ENCODE data around the gene ETV4. TPM values are rescaled to one million over a fixed set of nuclear protein-coding genes. Genes with fewer than 3 reads are reported as not detected.

The ETV4 gene
- total and polyA plus RNA-seq, 2 of the 13 experiments (the other 11 are each of a cell fraction or from before 2014, with no cell fraction given): 128 to 330 TPM

DNA sequence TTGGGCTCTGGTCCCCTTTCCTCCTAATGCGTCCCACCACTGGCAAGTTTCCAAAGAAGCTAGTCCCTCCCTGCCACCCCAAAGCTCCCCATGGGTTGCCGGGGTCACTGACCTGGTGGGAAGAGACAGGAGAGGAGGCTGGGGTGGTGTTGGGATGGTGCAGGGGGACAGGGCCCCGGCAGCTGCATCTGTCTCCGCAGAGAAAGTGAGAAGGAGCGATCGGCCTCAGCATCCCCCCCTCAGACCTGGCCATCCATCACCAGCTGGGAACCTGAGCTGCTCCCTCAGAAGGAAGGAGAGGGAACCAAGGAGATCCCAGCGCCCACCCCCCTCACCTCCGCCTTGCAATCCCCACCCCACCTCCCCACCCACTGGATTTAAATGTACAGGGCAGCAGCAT lies 3.3 kb downstream of the ETV4 start (continued):
- TF ChIP-seq, protein P1, sequence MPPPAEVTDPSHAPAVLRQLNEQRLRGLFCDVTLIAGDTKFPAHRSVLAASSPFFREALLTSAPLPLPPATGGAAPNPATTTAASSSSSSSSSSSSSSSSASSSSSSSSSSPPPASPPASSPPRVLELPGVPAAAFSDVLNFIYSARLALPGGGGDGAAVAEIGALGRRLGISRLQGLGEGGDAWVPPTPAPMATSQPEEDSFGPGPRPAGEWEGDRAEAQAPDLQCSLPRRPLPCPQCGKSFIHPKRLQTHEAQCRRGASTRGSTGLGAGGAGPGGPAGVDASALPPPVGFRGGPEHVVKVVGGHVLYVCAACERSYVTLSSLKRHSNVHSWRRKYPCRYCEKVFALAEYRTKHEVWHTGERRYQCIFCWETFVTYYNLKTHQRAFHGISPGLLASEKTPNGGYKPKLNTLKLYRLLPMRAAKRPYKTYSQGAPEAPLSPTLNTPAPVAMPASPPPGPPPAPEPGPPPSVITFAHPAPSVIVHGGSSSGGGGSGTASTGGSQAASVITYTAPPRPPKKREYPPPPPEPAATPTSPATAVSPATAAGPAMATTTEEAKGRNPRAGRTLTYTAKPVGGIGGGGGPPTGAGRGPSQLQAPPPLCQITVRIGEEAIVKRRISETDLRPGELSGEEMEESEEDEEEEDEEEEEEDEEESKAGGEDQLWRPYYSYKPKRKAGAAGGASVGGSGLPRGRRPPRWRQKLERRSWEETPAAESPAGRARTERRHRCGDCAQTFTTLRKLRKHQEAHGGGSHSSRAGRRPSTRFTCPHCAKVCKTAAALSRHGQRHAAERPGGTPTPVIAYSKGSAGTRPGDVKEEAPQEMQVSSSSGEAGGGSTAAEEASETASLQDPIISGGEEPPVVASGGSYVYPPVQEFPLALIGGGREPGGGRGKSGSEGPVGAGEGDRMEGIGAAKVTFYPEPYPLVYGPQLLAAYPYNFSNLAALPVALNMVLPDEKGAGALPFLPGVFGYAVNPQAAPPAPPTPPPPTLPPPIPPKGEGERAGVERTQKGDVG (CRISPR knock-in tag; IDR thresholded peaks at IDR 0.05; ENCODE audit: borderline replicate concordance): 0 out of 2 replicates have a peak, but pooled peaks have one; percentile 26
- TF ChIP-seq, protein P2, sequence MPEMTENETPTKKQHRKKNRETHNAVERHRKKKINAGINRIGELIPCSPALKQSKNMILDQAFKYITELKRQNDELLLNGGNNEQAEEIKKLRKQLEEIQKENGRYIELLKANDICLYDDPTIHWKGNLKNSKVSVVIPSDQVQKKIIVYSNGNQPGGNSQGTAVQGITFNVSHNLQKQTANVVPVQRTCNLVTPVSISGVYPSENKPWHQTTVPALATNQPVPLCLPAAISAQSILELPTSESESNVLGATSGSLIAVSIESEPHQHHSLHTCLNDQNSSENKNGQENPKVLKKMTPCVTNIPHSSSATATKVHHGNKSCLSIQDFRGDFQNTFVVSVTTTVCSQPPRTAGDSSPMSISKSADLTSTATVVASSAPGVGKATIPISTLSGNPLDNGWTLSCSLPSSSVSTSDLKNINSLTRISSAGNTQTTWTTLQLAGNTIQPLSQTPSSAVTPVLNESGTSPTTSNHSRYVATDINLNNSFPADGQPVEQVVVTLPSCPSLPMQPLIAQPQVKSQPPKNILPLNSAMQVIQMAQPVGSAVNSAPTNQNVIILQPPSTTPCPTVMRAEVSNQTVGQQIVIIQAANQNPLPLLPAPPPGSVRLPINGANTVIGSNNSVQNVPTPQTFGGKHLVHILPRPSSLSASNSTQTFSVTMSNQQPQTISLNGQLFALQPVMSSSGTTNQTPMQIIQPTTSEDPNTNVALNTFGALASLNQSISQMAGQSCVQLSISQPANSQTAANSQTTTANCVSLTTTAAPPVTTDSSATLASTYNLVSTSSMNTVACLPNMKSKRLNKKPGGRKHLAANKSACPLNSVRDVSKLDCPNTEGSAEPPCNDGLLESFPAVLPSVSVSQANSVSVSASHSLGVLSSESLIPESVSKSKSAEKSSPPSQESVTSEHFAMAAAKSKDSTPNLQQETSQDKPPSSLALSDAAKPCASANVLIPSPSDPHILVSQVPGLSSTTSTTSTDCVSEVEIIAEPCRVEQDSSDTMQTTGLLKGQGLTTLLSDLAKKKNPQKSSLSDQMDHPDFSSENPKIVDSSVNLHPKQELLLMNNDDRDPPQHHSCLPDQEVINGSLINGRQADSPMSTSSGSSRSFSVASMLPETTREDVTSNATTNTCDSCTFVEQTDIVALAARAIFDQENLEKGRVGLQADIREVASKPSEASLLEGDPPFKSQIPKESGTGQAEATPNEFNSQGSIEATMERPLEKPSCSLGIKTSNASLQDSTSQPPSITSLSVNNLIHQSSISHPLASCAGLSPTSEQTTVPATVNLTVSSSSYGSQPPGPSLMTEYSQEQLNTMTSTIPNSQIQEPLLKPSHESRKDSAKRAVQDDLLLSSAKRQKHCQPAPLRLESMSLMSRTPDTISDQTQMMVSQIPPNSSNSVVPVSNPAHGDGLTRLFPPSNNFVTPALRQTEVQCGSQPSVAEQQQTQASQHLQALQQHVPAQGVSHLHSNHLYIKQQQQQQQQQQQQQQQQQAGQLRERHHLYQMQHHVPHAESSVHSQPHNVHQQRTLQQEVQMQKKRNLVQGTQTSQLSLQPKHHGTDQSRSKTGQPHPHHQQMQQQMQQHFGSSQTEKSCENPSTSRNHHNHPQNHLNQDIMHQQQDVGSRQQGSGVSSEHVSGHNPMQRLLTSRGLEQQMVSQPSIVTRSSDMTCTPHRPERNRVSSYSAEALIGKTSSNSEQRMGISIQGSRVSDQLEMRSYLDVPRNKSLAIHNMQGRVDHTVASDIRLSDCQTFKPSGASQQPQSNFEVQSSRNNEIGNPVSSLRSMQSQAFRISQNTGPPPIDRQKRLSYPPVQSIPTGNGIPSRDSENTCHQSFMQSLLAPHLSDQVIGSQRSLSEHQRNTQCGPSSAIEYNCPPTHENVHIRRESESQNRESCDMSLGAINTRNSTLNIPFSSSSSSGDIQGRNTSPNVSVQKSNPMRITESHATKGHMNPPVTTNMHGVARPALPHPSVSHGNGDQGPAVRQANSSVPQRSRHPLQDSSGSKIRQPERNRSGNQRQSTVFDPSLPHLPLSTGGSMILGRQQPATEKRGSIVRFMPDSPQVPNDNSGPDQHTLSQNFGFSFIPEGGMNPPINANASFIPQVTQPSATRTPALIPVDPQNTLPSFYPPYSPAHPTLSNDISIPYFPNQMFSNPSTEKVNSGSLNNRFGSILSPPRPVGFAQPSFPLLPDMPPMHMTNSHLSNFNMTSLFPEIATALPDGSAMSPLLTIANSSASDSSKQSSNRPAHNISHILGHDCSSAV (CRISPR knock-in tag; IDR thresholded peaks at IDR 0.05; ENCODE audit: borderline replicate concordance): no peak
- TF ChIP-seq, protein P3, sequence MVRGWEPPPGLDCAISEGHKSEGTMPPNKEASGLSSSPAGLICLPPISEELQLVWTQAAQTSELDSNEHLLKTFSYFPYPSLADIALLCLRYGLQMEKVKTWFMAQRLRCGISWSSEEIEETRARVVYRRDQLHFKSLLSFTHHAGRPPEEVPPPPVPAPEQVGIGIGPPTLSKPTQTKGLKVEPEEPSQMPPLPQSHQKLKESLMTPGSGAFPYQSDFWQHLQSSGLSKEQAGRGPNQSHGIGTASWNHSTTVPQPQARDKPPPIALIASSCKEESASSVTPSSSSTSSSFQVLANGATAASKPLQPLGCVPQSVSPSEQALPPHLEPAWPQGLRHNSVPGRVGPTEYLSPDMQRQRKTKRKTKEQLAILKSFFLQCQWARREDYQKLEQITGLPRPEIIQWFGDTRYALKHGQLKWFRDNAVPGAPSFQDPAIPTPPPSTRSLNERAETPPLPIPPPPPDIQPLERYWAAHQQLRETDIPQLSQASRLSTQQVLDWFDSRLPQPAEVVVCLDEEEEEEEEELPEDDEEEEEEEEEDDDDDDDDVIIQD (CRISPR knock-in tag; IDR thresholded peaks at IDR 0.05; ENCODE audit: low read depth): no peak
- TF ChIP-seq WIZ (CRISPR knock-in tag; IDR thresholded peaks at IDR 0.05): no peak
- TF ChIP-seq TBP (CRISPR knock-in tag; IDR thresholded peaks at IDR 0.05): no peak
- TF ChIP-seq MED1 (CRISPR knock-in tag; IDR thresholded peaks at IDR 0.05): peak; percentile 17
- TF ChIP-seq, protein P4, sequence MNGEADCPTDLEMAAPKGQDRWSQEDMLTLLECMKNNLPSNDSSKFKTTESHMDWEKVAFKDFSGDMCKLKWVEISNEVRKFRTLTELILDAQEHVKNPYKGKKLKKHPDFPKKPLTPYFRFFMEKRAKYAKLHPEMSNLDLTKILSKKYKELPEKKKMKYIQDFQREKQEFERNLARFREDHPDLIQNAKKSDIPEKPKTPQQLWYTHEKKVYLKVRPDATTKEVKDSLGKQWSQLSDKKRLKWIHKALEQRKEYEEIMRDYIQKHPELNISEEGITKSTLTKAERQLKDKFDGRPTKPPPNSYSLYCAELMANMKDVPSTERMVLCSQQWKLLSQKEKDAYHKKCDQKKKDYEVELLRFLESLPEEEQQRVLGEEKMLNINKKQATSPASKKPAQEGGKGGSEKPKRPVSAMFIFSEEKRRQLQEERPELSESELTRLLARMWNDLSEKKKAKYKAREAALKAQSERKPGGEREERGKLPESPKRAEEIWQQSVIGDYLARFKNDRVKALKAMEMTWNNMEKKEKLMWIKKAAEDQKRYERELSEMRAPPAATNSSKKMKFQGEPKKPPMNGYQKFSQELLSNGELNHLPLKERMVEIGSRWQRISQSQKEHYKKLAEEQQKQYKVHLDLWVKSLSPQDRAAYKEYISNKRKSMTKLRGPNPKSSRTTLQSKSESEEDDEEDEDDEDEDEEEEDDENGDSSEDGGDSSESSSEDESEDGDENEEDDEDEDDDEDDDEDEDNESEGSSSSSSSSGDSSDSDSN (CRISPR knock-in tag; IDR thresholded peaks at IDR 0.05): 0 out of 2 replicates have a peak, but pooled peaks have one; percentile 41
- TF ChIP-seq NFE2L2 (IDR thresholded peaks at IDR 0.05; ENCODE audit: low read length): no peak
- TF ChIP-seq, protein P5, sequence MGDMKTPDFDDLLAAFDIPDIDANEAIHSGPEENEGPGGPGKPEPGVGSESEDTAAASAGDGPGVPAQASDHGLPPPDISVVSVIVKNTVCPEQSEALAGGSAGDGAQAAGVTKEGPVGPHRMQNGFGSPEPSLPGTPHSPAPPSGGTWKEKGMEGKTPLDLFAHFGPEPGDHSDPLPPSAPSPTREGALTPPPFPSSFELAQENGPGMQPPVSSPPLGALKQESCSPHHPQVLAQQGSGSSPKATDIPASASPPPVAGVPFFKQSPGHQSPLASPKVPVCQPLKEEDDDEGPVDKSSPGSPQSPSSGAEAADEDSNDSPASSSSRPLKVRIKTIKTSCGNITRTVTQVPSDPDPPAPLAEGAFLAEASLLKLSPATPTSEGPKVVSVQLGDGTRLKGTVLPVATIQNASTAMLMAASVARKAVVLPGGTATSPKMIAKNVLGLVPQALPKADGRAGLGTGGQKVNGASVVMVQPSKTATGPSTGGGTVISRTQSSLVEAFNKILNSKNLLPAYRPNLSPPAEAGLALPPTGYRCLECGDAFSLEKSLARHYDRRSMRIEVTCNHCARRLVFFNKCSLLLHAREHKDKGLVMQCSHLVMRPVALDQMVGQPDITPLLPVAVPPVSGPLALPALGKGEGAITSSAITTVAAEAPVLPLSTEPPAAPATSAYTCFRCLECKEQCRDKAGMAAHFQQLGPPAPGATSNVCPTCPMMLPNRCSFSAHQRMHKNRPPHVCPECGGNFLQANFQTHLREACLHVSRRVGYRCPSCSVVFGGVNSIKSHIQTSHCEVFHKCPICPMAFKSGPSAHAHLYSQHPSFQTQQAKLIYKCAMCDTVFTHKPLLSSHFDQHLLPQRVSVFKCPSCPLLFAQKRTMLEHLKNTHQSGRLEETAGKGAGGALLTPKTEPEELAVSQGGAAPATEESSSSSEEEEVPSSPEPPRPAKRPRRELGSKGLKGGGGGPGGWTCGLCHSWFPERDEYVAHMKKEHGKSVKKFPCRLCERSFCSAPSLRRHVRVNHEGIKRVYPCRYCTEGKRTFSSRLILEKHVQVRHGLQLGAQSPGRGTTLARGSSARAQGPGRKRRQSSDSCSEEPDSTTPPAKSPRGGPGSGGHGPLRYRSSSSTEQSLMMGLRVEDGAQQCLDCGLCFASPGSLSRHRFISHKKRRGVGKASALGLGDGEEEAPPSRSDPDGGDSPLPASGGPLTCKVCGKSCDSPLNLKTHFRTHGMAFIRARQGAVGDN (CRISPR knock-in tag; IDR thresholded peaks at IDR 0.05): peak; percentile 64
